ENCODE results near the gene APBB2.
"Not testable (repeated sequence)": the region's sequence is repeated elsewhere in the genome, so short reads cannot be mapped to it uniquely, and the experiment has no call there.

APBB2 gene

DNA sequence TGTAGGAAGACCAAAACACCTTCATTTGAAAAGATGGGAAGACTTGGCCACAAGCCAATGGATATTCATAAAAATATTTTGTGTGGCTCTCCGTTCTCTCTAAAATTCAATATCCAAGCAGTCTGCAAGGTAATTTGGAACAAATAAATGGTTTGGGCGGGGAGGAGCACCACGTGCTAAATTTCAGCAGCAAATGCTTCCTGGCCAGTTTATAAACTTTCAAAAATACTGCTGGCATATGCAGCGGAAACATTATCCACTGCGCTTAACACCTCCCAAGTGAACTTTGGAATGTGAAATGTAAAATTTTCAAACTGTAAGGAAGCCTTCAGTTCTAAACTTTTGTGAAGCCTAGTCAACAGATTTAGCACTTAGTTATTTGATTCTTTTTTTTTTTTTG lies 273.6 kb downstream of the APBB2 start:
- Mint-ChIP-seq H3K4me3 (no peak overlapping the region), H3K27me3 (peaks cover 4% of the 10 kb centered on the region), H3K9me3 (no peaks in the 10 kb centered on the region), H3K27ac (no peak overlapping the region), H3K36me3 (ENCODE audit: low read depth) (no peaks in the 10 kb centered on the region), H3K4me1 (no peaks in the 10 kb centered on the region)
- DNase-seq (no peak), ATAC-seq (no peak)

DNA sequence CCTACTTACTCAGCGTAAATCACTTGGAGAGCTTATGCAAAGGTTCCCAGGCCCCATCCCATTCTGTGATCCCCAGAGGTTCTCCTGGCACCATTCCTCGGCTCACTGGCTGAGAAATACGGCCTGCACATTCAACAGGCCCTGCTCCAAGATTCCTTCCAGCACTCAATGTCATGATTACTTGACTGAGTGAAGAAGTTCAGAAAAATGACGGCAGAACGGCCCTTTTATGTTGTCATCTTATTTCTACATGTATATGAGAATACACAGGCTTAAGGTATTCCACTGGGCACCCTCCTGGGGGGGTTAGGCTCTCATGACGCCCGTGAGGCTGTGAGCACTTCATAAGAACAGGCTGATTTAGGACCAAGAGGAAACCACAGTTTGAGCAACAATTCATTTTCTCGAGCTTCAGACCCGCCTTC lies 274.0 kb downstream of the APBB2 start:
- ATAC-seq (no peak), DNase-seq (no peak)
- H3K9me3 Mint-ChIP-seq, result no peaks in the 10 kb centered on the region
- H3K36me3 Mint-ChIP-seq (ENCODE audit: low read depth), result no peaks in the 10 kb centered on the region
- H3K27me3 Mint-ChIP-seq, result peaks cover 4% of the 10 kb centered on the region
- H3K4me3 Mint-ChIP-seq, result no peak overlapping the region
- no peaks in the 10 kb centered on the region for H3K4me1 Mint-ChIP-seq
- no peak overlapping the region for H3K27ac Mint-ChIP-seq

DNA sequence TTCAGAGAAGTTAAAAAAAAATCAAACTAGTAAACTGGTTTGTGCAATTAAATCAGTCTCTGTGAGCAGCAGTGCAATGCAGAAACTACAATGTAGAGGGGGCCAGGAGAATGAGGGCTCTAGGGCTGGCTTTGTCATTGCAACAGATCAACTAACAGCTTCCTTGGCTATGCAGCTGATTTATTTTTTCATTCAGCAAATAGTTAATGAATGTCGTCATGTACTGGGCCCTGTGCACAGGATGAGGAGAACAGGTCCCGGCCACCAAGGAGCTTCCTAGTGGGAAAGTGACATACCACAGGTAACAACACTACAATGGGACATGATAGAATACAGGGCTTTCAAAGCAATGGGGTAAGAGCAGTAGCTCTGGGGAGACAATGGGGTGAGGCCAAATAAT lies 274.5 kb downstream of the APBB2 start:
- no peaks in the 10 kb centered on the region for H3K9me3 Mint-ChIP-seq
- no peak for DNase-seq
- no peaks in the 10 kb centered on the region for H3K4me1 Mint-ChIP-seq

DNA sequence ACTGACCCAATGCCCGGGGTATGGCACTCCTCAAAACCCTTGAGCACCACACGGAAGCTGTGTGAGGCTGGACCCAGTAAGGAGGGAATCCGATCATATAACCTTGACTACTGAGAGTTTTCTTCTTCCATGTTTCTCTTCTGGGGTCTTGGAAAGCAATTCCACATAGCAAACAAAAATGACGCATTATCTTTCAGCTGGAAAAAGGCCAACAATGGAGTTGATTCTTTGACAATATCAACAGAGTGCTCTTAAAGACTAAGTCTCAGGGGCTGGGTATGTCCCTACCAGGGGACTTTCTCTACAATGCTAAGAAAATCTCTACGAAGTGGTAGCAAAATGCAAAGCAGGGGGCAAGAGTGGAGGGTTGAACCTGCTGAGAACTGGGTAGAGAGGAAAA lies 276.0 kb downstream of the APBB2 start:
- Mint-ChIP-seq H3K9me3 (no peaks in the 10 kb centered on the region), H3K27ac (no peak overlapping the region), H3K27me3 (peaks cover 6% of the 10 kb centered on the region), H3K36me3 (ENCODE audit: low read depth) (no peaks in the 10 kb centered on the region), H3K4me3 (no peak overlapping the region), H3K4me1 (no peaks in the 10 kb centered on the region)
- no peak for DNase-seq
- no peak for ATAC-seq

More for the DNA sequence above, 274.5 kb downstream of the APBB2 start:
- peaks cover 5% of the 10 kb centered on the region for H3K27me3 Mint-ChIP-seq
- no peak overlapping the region for H3K4me3 Mint-ChIP-seq
- H3K36me3 Mint-ChIP-seq (ENCODE audit: low read depth), result no peaks in the 10 kb centered on the region
- H3K27ac Mint-ChIP-seq, result no peak overlapping the region
- ATAC-seq, result no peak

DNA sequence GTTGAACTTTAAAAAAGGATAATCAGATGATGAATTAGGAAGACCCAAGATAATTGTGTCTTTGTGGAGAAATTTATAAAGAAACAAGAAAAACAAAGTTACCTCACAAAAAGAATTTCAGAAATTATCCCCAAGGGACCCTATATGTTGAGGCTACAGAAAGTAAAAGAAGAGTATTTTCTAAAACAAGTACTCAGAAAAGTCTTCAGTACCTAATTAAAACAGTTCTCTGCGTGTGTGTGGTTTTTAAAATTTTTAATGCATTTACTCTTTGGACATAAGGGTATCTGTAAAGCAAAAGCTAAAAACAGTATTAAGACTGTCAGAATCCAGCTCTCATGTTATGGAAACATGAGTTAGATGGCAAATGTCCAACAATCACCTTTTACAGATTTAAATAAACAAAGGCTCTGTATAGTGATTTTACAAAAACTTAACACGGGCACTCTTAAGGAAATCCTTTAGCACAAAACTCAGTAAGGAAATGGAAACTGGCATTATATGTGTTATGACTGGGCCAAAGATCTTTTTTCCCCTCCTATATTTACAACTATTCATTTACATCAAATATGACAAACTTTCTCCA lies 277.1 kb downstream of the APBB2 start:
- no peak overlapping the region for H3K4me3 Mint-ChIP-seq
- H3K36me3 Mint-ChIP-seq (ENCODE audit: low read depth), result no peaks in the 10 kb centered on the region
- H3K27me3 Mint-ChIP-seq, result peaks cover 2% of the 10 kb centered on the region
- DNase-seq (no peak), ATAC-seq (no peak)
- H3K9me3 Mint-ChIP-seq, result no peaks in the 10 kb centered on the region
- no peaks in the 10 kb centered on the region for H3K4me1 Mint-ChIP-seq
- no peak overlapping the region for H3K27ac Mint-ChIP-seq

DNA sequence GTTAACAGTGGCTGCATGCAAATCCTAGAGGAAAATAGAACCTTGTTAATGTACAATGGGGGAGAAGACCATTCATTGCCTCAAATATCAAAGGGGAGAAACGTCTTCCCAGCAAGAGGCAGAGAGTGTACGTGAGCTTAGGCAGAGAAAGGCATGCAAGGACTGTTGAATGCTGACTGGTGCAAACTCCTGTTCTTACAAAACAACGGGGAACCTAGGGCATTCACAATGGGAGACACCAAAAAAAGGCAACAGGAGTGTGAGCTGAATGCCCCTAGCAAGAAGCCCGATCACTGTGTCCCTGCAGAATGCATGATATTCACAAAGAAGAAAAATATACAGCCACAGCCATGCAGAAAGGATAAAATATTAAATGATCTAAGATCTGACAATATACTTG lies 279.7 kb downstream of the APBB2 start:
- DNase-seq (no peak), ATAC-seq (no peak)
- H3K36me3 Mint-ChIP-seq (ENCODE audit: low read depth), result no peaks in the 10 kb centered on the region
- no peaks in the 10 kb centered on the region for H3K9me3 Mint-ChIP-seq
- H3K27ac Mint-ChIP-seq, result no peak overlapping the region
- H3K27me3 Mint-ChIP-seq, result peaks cover 4% of the 10 kb centered on the region
- no peaks in the 10 kb centered on the region for H3K4me1 Mint-ChIP-seq
- no peak overlapping the region for H3K4me3 Mint-ChIP-seq

DNA sequence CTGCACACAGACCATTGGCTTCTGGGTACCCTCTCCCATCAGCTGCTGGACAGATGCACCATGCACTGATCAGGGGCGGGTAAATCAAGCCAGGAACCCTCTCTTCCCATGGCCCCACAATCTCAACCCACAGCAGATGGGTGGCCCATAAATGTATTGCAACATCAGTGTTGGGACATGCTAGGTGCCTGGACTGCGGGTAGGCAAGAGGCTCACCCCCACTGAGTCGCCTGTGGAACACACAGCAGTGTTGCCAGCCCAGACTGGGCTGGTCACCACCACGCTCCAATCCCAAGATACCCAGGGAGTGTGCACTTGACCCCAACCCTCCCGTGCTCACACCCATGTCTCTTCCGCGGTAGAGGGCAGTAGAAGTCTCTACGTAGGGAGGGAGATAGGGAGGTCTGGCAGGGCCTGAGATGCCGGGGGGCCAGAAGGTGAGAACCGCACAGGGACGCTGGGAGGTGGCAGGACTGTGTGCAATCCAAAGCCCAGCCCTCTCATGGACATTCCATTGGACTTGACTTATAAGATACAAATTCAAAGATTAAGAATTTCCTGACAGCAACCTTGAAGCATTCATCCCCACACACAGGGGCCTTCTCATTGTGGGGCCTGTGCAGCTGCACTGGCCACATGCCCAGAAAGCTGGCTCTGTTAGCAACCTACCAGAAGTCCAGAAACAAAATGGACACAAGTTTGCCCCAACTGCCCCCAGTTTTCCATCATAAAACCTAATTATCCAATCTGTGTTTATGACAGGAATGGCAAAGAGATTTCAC lies 280.9 kb downstream of the APBB2 start:
- DNase-seq (no peak), ATAC-seq (no peak)
- H3K4me1 Mint-ChIP-seq, result no peaks in the 10 kb centered on the region
- H3K27me3 Mint-ChIP-seq, result peaks cover 4% of the 10 kb centered on the region
- H3K36me3 Mint-ChIP-seq (ENCODE audit: low read depth), result no peaks in the 10 kb centered on the region
- H3K27ac Mint-ChIP-seq, result no peak overlapping the region
- no peaks in the 10 kb centered on the region for H3K9me3 Mint-ChIP-seq
- no peak overlapping the region for H3K4me3 Mint-ChIP-seq

DNA sequence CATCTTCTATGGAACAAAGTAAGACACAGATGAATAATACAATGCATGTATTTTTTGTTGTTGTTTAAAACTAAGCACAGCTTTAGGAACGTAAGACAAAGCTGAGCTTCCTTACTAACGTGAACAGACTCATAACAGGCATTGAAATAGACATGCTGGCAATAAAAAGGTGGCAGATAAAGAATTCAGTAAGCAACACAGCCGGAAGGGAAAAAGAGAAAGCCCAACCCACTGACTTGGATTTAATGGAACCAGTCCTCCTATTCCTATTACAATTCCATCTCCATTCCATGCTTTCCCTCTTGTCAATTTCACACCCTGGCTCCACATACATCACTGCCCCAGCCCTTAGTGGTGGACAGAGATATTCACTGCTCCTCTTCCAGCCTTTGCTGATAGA lies 282.5 kb downstream of the APBB2 start:
- no peak overlapping the region for H3K27ac Mint-ChIP-seq
- H3K36me3 Mint-ChIP-seq (ENCODE audit: low read depth), result no peaks in the 10 kb centered on the region
- no peak for DNase-seq
- no peak for ATAC-seq
- peaks cover 6% of the 10 kb centered on the region for H3K4me1 Mint-ChIP-seq
- H3K9me3 Mint-ChIP-seq, result no peaks in the 10 kb centered on the region
- peaks cover 11% of the 10 kb centered on the region for H3K27me3 Mint-ChIP-seq
- H3K4me3 Mint-ChIP-seq, result no peak overlapping the region

DNA sequence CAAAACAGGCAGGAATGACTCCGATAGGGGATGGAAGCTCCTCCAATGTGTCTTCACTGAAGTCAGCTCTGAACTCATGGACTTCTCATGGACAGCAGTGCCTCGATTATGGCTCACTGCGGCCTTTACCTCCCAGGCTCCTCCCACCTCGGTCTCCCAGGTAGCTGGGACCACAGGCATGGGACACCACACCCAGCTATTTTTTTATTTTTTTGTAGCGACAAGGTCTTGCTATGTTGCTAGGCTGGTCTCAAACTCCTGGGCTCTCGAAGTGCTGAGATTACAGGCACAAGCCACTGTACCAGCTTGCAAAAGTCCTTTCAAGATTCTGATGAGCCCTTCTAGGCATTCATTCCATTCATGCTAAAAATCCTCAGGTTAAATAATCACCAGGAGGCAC lies 283.1 kb downstream of the APBB2 start:
- ATAC-seq, result no peak
- Mint-ChIP-seq H3K4me3 (no peak overlapping the region), H3K36me3 (ENCODE audit: low read depth) (no peaks in the 10 kb centered on the region), H3K9me3 (no peaks in the 10 kb centered on the region), H3K27me3 (peaks cover 15% of the 10 kb centered on the region), H3K27ac (no peak overlapping the region), H3K4me1 (peaks cover 7% of the 10 kb centered on the region)
- no peak for DNase-seq

DNA sequence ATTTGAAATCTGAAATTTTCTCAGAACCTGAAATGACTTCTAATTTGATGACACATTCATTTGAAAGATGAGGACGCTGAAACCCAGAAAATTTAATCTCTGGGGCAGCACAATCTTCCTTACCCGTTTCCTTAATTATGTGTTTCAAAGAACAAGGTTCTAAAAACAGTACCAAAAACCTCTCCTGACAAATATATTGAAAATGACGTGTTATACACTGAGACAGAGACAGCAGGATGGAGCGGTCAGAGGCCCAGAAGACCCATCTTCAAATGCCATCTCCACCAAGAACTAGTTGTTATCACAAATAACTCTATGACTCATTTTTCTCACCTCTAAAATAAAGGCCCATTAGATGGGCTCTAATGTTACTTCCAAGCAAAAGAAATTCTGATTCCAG lies 287.3 kb downstream of the APBB2 start:
- Mint-ChIP-seq H3K4me1 (peaks cover 14% of the 10 kb centered on the region), H3K27me3 (peaks cover 16% of the 10 kb centered on the region), H3K9me3 (no peaks in the 10 kb centered on the region), H3K36me3 (ENCODE audit: low read depth) (no peaks in the 10 kb centered on the region), H3K4me3 (no peak overlapping the region), H3K27ac (no peak overlapping the region)
- DNase-seq, result no peak
- peak; percentile 21 for ATAC-seq

DNA sequence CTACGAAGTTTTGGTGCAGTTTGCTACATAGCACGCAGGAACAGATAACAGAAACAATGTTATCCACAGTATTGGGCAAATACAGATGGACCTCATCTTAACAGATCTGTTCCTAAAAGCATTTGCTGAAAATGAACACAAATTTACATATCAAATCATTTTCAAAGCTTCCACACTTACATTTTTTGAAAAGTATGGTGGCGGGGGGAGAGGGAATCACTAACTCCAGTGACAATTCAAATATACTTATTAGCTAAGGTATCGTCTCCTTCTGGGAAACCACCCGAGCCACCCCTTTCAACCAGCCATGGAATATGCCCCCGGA lies 289.6 kb downstream of the APBB2 start:
- no peak overlapping the region for H3K4me3 Mint-ChIP-seq
- H3K36me3 Mint-ChIP-seq (ENCODE audit: low read depth), result peaks cover 3% of the 10 kb centered on the region
- DNase-seq, result no peak

DNA sequence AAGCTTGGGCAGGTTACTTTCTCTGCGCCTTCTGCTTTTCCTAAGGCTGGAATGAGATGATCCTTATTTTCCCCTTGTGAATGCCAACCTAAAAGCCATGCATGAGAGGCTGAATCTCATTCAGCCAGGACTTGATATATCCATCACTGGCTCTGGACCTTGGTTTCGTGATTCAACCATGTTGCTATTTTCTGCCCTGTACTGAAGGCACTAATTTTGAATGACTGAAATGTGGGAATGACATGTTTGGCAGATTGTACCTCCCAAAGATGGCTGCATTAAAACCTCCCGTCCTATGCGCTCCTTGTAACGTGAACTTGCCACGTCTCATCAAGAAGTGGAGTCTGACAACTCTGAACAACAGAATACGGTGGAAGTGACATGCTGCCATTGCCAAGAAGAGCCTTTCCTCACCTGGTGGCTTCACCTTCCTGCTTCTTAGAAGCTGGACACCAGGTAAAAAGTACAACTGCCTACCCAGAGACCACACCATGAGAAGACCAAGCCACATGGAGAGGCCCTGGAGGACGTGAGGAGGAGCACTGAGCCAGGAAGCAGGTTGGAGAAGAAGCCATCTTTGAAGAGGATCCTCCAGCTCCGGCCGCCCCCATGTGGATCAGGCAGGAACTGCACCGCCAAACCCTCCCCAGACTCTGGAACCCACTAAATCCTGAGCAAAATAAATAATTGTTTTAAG lies 290.1 kb downstream of the APBB2 start:
- Mint-ChIP-seq H3K27me3 (peaks cover 14% of the 10 kb centered on the region), H3K9me3 (peaks cover 11% of the 10 kb centered on the region), H3K36me3 (ENCODE audit: low read depth) (peaks cover 3% of the 10 kb centered on the region), H3K4me1 (peaks cover 18% of the 10 kb centered on the region), H3K4me3 (no peak overlapping the region), H3K27ac (peak overlapping the region; percentile 90)
- peak; percentile 70 for ATAC-seq
- DNase-seq, result peak; percentile 91

More for the DNA sequence above, 289.6 kb downstream of the APBB2 start:
- Mint-ChIP-seq H3K9me3 (peaks cover 8% of the 10 kb centered on the region), H3K27ac (no peak overlapping the region), H3K4me1 (peaks cover 18% of the 10 kb centered on the region), H3K27me3 (peaks cover 14% of the 10 kb centered on the region)
- ATAC-seq, result no peak

DNA sequence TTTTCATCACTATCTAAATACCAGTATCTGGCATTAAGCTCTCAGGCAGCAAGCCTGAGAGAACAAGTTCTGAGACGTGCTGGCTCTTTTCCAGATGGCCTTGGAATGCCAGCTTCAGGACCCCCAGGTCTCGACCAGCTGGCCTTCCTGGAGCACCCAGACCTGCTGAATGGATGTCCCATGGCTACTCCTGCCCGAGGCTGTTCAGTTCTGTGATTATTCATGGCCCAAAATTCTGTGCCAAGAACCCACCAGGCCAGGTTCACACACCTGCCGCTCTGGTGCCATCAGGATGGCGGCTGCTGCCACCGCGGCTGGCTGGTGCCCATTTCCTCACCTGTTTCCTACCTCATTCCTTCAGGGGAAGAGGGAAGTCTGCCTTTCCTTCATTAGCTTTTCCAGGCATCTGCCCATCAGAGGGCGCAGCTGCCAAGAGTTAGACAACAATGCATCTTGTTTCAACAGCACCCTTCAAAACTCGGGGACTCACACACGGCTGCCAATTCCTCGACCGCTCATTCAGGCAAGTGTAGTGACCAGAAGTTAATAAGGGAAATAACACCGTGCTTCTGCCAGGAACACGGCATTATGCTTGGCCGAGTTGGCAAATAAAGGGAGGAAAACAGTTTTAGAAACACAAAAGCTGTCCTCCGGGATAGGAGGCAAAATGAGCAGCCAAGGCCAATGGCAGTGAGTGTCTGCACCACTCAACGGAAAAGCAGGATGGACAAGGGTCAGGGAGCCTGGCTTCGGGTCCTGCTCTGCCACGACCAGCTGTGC lies 290.8 kb downstream of the APBB2 start:
- H3K27ac Mint-ChIP-seq, result no peak overlapping the region
- H3K4me1 Mint-ChIP-seq, result peaks cover 18% of the 10 kb centered on the region
- peaks cover 3% of the 10 kb centered on the region for H3K36me3 Mint-ChIP-seq (ENCODE audit: low read depth)
- ATAC-seq, result no peak
- peaks cover 11% of the 10 kb centered on the region for H3K9me3 Mint-ChIP-seq
- no peak for DNase-seq
- no peak overlapping the region for H3K4me3 Mint-ChIP-seq
- H3K27me3 Mint-ChIP-seq, result peaks cover 14% of the 10 kb centered on the region

DNA sequence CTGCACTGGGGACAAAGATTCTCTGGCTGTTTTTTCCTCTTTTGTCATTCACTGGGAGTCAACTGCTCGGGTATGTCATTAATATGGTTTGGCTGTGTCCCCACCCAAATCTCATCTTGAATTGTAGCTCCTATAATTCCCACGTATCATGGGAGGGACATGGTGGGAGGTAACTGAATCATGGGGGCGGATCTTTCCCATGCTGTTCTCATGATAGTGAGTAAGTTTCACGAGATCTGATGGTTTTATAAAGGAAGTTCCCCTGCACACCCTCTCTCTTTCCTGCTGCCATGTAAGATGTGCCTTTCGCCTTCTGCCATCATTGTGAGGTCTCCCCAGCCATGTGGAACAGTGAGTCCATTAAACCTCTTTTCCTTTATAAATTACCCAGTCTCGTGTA lies 294.4 kb downstream of the APBB2 start:
- not testable (repeated sequence) for H3K4me3 Mint-ChIP-seq; ATAC-seq; H3K27ac Mint-ChIP-seq; H3K36me3 Mint-ChIP-seq (ENCODE audit: low read depth); H3K27me3 Mint-ChIP-seq; DNase-seq
- peaks cover 28% of the 10 kb centered on the region for H3K4me1 Mint-ChIP-seq
- peaks cover 11% of the 10 kb centered on the region for H3K9me3 Mint-ChIP-seq

All from activated naive CD8-positive, alpha-beta T cell treated with anti-CD3 and anti-CD28 coated beads, Interleukin-2, amount 50 U/mL, for 24 hours (primary cell).